PC-9 (cell line): ENCODE data around the gene ING3. TPM values are rescaled to one million over a fixed set of nuclear protein-coding genes. Genes with fewer than 3 reads are reported as not detected.

Experiments
- BruUV-seq: library from RNA; stranded (reverse); fragments of 400-500 nt; replicated peaks from 2 replicates; lab custom pipeline; 2021; lab: Mats Ljungman, UMichigan
- CTCF ChIA-PET: fragments of 300-600 bp; sonication (Branson Sonifier 250); formaldehyde crosslinking; loops from one replicate; lab custom pipeline; 2022; ENCODE audit warnings: antibody characterized with exemption; lab: Charles Lee
- POLR2A ChIA-PET: fragments of 300-600 bp; sonication (Branson Sonifier 250); formaldehyde crosslinking; loops from one replicate; lab custom pipeline; 2022; ENCODE audit warnings: antibody characterized with exemption; ENCODE audit not compliant: unreplicated experiment; lab: Charles Lee
- DNase-seq, 2 experiments: peaks; one replicate each; pipeline versions ENCODE4 v3.0.0 to v3.0.0-alpha.2; 2015 to 2022; ENCODE audit warnings: mixed read lengths in 1 of 2
- H2AFZ ChIP-seq: fragments of 200-600 bp; sonication (generic); 2 replicates; pipeline ENCODE4 v1.8.1; 2017; ENCODE audit warnings: antibody characterized with exemption
- H3F3A ChIP-seq: fragments of 200-600 bp; sonication (generic); 2 replicates; pipeline ENCODE4 v1.8.1; 2017; ENCODE audit warnings: antibody characterized with exemption, mild to moderate bottlenecking, low read depth; ENCODE audit not compliant: insufficient read depth
- H3K27ac ChIP-seq: fragments of 200-600 bp; sonication (generic); 2 replicates; pipeline ENCODE4 v1.6.1; 2016; ENCODE audit warnings: mixed run types
- H3K27me3 ChIP-seq: fragments of 200-600 bp; sonication (generic); 2 replicates; pipeline ENCODE4 v1.6.1; 2016; ENCODE audit warnings: low read depth, mixed run types; ENCODE audit not compliant: insufficient read depth
- H3K36me3 ChIP-seq: fragments of 200-600 bp; sonication (generic); 2 replicates; pipeline ENCODE4 v1.6.1; 2016; ENCODE audit warnings: low read depth, mixed run types
- H3K4me1 ChIP-seq: fragments of 200-600 bp; sonication (generic); replicated peaks from 2 replicates; pipeline ENCODE4 v1.6.1; 2016; ENCODE audit warnings: mixed run types; ENCODE audit not compliant: insufficient read depth
- H3K4me2 ChIP-seq: fragments of 200-600 bp; sonication (generic); 2 replicates; pipeline ENCODE4 v1.6.1; 2017; ENCODE audit warnings: mixed run types
- H3K4me3 ChIP-seq: fragments of 200-600 bp; sonication (generic); 2 replicates; pipeline ENCODE4 v1.6.1; 2016; ENCODE audit warnings: mixed run types
- H3K79me2 ChIP-seq: fragments of 200-600 bp; sonication (generic); 2 replicates; pipeline ENCODE4 v1.6.1; 2017; ENCODE audit warnings: low read depth, mixed run types
- H3K9me2 ChIP-seq: fragments of 200-600 bp; sonication (generic); 2 replicates; pipeline ENCODE4 v1.8.1; 2017; ENCODE audit warnings: mild to moderate bottlenecking; ENCODE audit not compliant: insufficient read depth
- H3K9me3 ChIP-seq: fragments of 200-600 bp; sonication (generic); 2 replicates; pipeline ENCODE4 v1.8.1; 2016; ENCODE audit warnings: low read depth; ENCODE audit not compliant: insufficient read depth
- H4K20me1 ChIP-seq: fragments of 200-600 bp; sonication (generic); 2 replicates; pipeline ENCODE4 v1.8.1; 2017; ENCODE audit not compliant: insufficient read depth
- EZH2 ChIP-seq: fragments of 200-600 bp; sonication (generic); IDR thresholded peaks from 2 replicates; pipeline ENCODE4 v1.8.0; 2017; ENCODE audit warnings: antibody characterized with exemption, low read depth
- intact Hi-C: fragments of 100-400 bp; cut with micrococcal nuclease; formaldehyde crosslinking; loops from one replicate; pipeline ENCODE4 v1.10.0; 2022; ENCODE audit not compliant: unreplicated experiment
- total RNA-seq: library from RNA; stranded (reverse); gene quantifications from 2 replicates; pipeline ENCODE4 v1.2.3, GENCODE V29; 2021
- TF ChIP-seq, protein P1 (sequence below): fragments of 200-600 bp; sonication (generic); conservative IDR thresholded peaks from 2 replicates; pipeline ENCODE4 v1.6.1; 2017; ENCODE audit warnings: mixed run types, antibody characterized with exemption, mild to moderate bottlenecking, moderate library complexity

Gene ING3
- total RNA-seq, 1 experiment from 2014 or later: 16.4 TPM

DNA sequence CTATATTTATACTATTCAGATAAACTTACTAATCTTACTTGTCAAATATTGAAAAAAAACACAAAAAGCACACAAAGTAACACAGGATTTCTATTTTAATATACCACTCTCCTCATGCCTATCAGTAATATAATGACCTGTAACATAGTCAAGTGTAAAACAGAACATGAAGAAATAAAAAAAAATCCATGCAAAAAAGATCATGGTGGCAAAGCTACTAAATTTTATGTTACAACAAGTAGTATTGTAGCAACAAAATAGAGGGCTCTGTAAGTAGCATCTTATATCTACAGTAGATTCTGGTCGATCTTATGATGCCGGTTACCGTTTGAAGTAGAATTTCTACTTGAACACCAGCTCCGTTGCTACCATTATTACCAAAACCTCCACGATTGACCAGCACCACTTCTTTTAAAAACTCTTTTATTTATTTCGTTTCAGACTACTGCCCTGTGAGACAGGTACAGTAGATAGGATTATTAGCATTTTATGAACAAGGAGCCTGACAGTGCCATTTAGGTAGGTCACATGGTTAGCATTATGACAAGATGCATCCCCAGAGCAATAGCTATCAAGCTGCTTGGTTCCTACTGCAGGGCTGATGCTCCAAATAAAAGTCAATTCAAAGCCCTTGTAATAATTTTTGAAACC, 40.0 kb downstream of the ING3 start:
- Histone ChIP-seq H3K9me3 (no peaks in the 10 kb centered on the region), H3K27ac (no peak overlapping the region), H3K4me3 (no peak overlapping the region), H3K4me1 (peaks cover 10% of the 10 kb centered on the region), H3K79me2 (no peaks in the 10 kb centered on the region), H4K20me1 (no peaks in the 10 kb centered on the region), H3K36me3 (no peaks in the 10 kb centered on the region), H3K9me2 (peaks cover 3% of the 10 kb centered on the region; the same call in 1 of the 2 replicates), H3K4me2 (no peak overlapping the region), H3F3A (no peaks in the 10 kb centered on the region), H3K27me3 (no peaks in the 10 kb centered on the region), H2AFZ (no peak overlapping the region)
- intact Hi-C loops: no loop called here
- ChIA-PET CTCF (no interaction called here), POLR2A (interaction anchor here (0.5 kb wide), 1 partner anchor 113 kb away, joined by 6 read pairs; no protein-coding TSS in a partner anchor)
- no TSS peak for BruUV-seq
- TF ChIP-seq, protein P1, sequence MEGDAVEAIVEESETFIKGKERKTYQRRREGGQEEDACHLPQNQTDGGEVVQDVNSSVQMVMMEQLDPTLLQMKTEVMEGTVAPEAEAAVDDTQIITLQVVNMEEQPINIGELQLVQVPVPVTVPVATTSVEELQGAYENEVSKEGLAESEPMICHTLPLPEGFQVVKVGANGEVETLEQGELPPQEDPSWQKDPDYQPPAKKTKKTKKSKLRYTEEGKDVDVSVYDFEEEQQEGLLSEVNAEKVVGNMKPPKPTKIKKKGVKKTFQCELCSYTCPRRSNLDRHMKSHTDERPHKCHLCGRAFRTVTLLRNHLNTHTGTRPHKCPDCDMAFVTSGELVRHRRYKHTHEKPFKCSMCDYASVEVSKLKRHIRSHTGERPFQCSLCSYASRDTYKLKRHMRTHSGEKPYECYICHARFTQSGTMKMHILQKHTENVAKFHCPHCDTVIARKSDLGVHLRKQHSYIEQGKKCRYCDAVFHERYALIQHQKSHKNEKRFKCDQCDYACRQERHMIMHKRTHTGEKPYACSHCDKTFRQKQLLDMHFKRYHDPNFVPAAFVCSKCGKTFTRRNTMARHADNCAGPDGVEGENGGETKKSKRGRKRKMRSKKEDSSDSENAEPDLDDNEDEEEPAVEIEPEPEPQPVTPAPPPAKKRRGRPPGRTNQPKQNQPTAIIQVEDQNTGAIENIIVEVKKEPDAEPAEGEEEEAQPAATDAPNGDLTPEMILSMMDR: no peak
- no peak for TF ChIP-seq EZH2
- DNase-seq: no peak

DNA sequence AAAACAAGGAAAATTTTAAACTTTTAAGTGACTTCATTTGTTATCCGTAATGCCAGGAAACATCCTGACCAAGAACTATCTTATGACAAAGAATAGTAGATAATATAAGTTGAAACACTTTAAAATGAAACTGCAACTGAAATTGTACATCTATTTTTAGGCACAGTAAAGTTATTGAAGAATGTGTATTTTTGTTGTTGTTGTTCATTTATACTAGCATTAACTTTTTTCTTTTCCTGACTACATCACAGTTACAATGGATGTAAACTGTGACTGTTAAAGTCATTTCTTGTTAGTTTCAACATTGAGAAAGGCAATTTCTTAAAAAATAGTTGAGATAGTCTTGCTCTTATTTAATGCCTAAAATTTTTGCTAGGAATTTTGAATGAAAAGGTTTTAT, 40.6 kb downstream of the ING3 start:
- Histone ChIP-seq H3K4me3 (no peak overlapping the region), H3K27me3 (no peaks in the 10 kb centered on the region), H3F3A (no peaks in the 10 kb centered on the region), H3K9me3 (no peaks in the 10 kb centered on the region), H2AFZ (no peak overlapping the region), H3K27ac (no peak overlapping the region), H3K9me2 (peaks cover 3% of the 10 kb centered on the region; the same call in 1 of the 2 replicates), H3K4me1 (peaks cover 14% of the 10 kb centered on the region), H3K4me2 (no peak overlapping the region), H3K79me2 (no peaks in the 10 kb centered on the region), H4K20me1 (no peaks in the 10 kb centered on the region), H3K36me3 (no peaks in the 10 kb centered on the region)
- intact Hi-C loops: no loop called here
- DNase-seq: no peak
- ChIA-PET POLR2A (interaction anchor here (0.5 kb wide), 1 partner anchor 112 kb away, joined by 6 read pairs; no protein-coding TSS in a partner anchor), CTCF (no interaction called here)
- TF ChIP-seq, protein P1: no peak
- BruUV-seq: no TSS peak

DNA sequence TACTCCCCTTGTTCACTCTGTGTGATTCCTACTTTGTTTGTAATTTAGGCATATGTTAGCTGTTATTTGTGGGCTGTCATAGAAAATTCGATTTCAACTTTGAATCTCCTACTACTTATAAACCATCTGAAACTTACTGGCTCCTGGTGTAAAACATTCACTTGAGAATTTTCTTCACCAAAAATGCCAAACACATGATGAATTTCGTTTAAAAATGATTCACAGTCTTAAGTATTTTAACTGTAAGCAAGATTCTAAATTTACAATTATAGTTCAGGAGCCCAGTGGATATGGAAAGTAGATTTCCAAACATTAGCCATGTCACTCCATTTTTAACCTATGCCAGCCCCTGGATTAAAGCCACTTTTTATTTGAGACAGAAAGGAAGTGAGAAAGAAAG, 41.0 kb downstream of the ING3 start:
- Histone ChIP-seq H3K27me3 (no peaks in the 10 kb centered on the region), H2AFZ (no peak overlapping the region), H3K4me1 (peaks cover 18% of the 10 kb centered on the region), H3K4me3 (no peak overlapping the region), H4K20me1 (no peaks in the 10 kb centered on the region), H3K36me3 (no peaks in the 10 kb centered on the region), H3K9me3 (no peaks in the 10 kb centered on the region), H3K4me2 (no peak overlapping the region), H3K27ac (no peak overlapping the region), H3K9me2 (peaks cover 3% of the 10 kb centered on the region; the same call in 1 of the 2 replicates), H3F3A (peaks cover 3% of the 10 kb centered on the region; the same call in 1 of the 2 replicates), H3K79me2 (no peaks in the 10 kb centered on the region)
- no peak for DNase-seq
- no TSS peak for BruUV-seq
- CTCF ChIA-PET: interaction anchor here (0.7 kb wide), 1 partner anchor 25 kb away, joined by 3 read pairs; no protein-coding TSS in a partner anchor
- TF ChIP-seq EZH2: no peak
- TF ChIP-seq, protein P1: no peak
- POLR2A ChIA-PET: no interaction called here
- intact Hi-C loops: no loop called here
